GM12874 (cell line): ENCODE data around the gene EIF3L.

Experiments used
- CTCF ChIP-seq: IDR thresholded peaks from 2 replicates; pipeline ENCODE4 v1.5.1; 2011; ENCODE audit warnings: low read depth, mild to moderate bottlenecking, control low read depth, low read length, moderate library complexity; ENCODE audit not compliant: insufficient read depth

EIF3L gene

GRCh38 chr22:37849089-37849751 lies at the start of gene EIF3L:
TSS of gene EIF3L (plus strand) at chr22:37849419. CDS start at chr22:37849450, 31 bp downstream.
- TF ChIP-seq CTCF, result no peak

GRCh38 chr22:37801946-37802309 lies 47.3 kb upstream of the EIF3L start:
- TF ChIP-seq CTCF, result no peak

GRCh38 chr22:37802310-37803194 lies 46.7 kb upstream of the EIF3L start:
- no peak for TF ChIP-seq CTCF

DNA sequence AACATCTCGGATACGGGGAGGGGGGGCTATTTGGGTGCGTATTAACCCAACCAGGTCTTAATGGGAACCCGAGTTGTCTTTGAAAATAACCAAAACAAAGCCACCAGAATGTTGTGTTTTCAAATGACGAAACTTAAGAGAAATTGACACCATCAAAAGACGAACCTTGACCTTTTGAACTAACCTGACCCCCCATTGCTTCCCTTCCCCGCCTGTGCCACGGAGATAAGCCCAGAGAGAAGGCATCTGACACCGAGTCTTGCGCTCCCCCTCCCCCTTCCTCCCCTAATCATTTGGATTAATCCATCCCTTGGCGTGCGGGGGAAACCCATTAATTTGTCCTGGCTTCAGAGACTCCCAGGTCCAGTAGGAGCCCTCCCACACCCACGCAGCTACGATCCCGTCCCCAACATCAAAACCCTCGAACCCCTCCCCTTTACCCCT lies 46.0 kb upstream of the EIF3L start:
- TF ChIP-seq CTCF, result no peak

- TF ChIP-seq CTCF, result no peak
Measured at GRCh38 chr22:37803639-37804351, 45.4 kb upstream of the EIF3L start.

- no peak for TF ChIP-seq CTCF
Measured at GRCh38 chr22:37804352-37804880, 44.8 kb upstream of the EIF3L start.
